Dendritic cell treated with granulocyte-macrophage colony-stimulating factor and Interleukin-4, amounts not matched to agents 40 ng/mL and 50 ng/mL, for 4 days (primary cell): ENCODE results near the gene NAV2.

Experiments used
- H3K27ac Mint-ChIP-seq: one replicate; pipeline ENCODE4 v1.8.0; 2022; ENCODE audit warnings: mild to moderate bottlenecking, mixed read lengths
- H3K27me3 Mint-ChIP-seq: one replicate; pipeline ENCODE4 v1.8.0; 2022; ENCODE audit warnings: mild to moderate bottlenecking, mixed read lengths
- H3K36me3 Mint-ChIP-seq: one replicate; pipeline ENCODE4 v1.8.0; 2022; ENCODE audit warnings: low read depth, mixed read lengths
- H3K4me1 Mint-ChIP-seq: one replicate; pipeline ENCODE4 v1.8.0; 2022; ENCODE audit warnings: low read depth, mixed read lengths
- H3K4me3 Mint-ChIP-seq: one replicate; pipeline ENCODE4 v1.8.0; 2022; ENCODE audit warnings: mild to moderate bottlenecking, moderate library complexity, mixed read lengths
- H3K9me3 Mint-ChIP-seq: one replicate; pipeline ENCODE4 v1.8.0; 2022; ENCODE audit warnings: mixed read lengths
- intact Hi-C: fragments of 100-400 bp; cut with micrococcal nuclease; formaldehyde crosslinking; loops from one replicate; pipeline ENCODE4 v1.15.0; 2022

The NAV2 gene

GRCh38 chr11:19736831-19737230 lies 24.2 kb downstream of the NAV2 start:
- Mint-ChIP-seq H3K4me1 (no peaks in the 10 kb centered on the region), H3K36me3 (no peaks in the 10 kb centered on the region), H3K4me3 (no peak overlapping the region), H3K9me3 (no peaks in the 10 kb centered on the region), H3K27me3 (peaks cover 5% of the 10 kb centered on the region), H3K27ac (no peak overlapping the region)
- intact Hi-C loops, result no loop called here

DNA sequence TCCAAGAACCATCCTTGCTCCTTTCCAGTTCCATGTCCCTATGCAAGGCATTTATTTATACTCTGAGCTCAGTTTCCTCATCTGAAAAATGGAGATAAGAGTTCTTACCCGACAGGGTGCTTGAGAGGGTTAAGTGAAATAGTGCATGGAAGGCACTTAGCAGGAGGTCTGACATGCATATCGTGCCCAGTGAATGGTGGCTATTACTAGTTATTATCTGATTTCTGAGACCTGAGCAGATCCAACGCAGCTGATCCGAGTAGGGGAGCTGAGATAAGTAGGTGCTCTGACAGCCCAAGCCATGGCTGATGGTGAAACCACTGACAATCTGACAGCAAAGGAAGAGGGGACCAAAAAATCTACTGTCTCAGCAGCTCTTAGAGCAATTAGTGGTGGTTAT lies 24.9 kb downstream of the NAV2 start:
- no peaks in the 10 kb centered on the region for H3K9me3 Mint-ChIP-seq
- no peak overlapping the region for H3K27ac Mint-ChIP-seq
- peaks cover 5% of the 10 kb centered on the region for H3K27me3 Mint-ChIP-seq
- intact Hi-C loops, result no loop called here
- H3K4me1 Mint-ChIP-seq, result no peaks in the 10 kb centered on the region
- no peak overlapping the region for H3K4me3 Mint-ChIP-seq
- no peaks in the 10 kb centered on the region for H3K36me3 Mint-ChIP-seq

GRCh38 chr11:19738124-19738523 lies 25.5 kb downstream of the NAV2 start:
- Mint-ChIP-seq H3K4me3 (no peak overlapping the region), H3K9me3 (no peaks in the 10 kb centered on the region), H3K36me3 (no peaks in the 10 kb centered on the region), H3K27me3 (peaks cover 5% of the 10 kb centered on the region), H3K27ac (no peak overlapping the region), H3K4me1 (no peaks in the 10 kb centered on the region)
- intact Hi-C loops, result no loop called here

- H3K9me3 Mint-ChIP-seq, result no peaks in the 10 kb centered on the region
- intact Hi-C loops, result loop anchor here (5.0 kb wide), 1 partner anchor 162 kb away; no protein-coding TSS in a partner anchor
- no peak overlapping the region for H3K4me3 Mint-ChIP-seq
- no peaks in the 10 kb centered on the region for H3K4me1 Mint-ChIP-seq
- no peak overlapping the region for H3K27ac Mint-ChIP-seq
- no peaks in the 10 kb centered on the region for H3K36me3 Mint-ChIP-seq
- peaks cover 5% of the 10 kb centered on the region for H3K27me3 Mint-ChIP-seq
Observed at GRCh38 chr11:19739872-19740271, 27.2 kb downstream of the NAV2 start.

DNA sequence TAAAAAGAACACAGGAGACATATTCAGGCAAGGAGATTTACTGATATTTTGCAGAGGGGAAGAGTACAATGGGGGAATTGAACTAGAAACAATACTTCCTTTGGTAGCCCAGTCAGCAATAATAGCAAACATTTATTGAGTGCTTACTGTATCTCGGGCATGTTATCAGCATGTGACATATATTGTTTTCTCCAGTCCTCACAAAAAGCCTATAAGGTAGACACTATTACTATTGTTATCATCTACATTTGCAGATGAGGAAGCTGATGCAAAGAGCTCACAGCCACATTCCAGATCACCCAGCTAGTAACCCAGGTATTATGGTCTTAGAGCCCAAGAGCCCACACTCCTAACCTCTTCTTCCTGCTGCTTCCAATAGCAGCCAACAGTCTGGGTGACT lies 27.9 kb downstream of the NAV2 start:
- intact Hi-C loops, result loop anchor here (5.0 kb wide), 1 partner anchor 162 kb away; no protein-coding TSS in a partner anchor
- no peak overlapping the region for H3K27ac Mint-ChIP-seq
- no peak overlapping the region for H3K4me3 Mint-ChIP-seq
- H3K9me3 Mint-ChIP-seq, result no peaks in the 10 kb centered on the region
- no peaks in the 10 kb centered on the region for H3K4me1 Mint-ChIP-seq
- H3K27me3 Mint-ChIP-seq, result peaks cover 5% of the 10 kb centered on the region
- no peaks in the 10 kb centered on the region for H3K36me3 Mint-ChIP-seq

GRCh38 chr11:19742588-19743292 lies 30.1 kb downstream of the NAV2 start:
- Mint-ChIP-seq H3K4me1 (no peaks in the 10 kb centered on the region), H3K4me3 (no peak overlapping the region), H3K27me3 (peaks cover 5% of the 10 kb centered on the region), H3K36me3 (no peaks in the 10 kb centered on the region), H3K27ac (no peak overlapping the region), H3K9me3 (no peaks in the 10 kb centered on the region)
- intact Hi-C loops, result loop anchor here (1.0 to 5.0 kb wide), 3 partner anchors 160 to 185 kb away; no protein-coding TSS in a partner anchor

- no peaks in the 10 kb centered on the region for H3K27me3 Mint-ChIP-seq
- H3K27ac Mint-ChIP-seq, result no peak overlapping the region
- H3K36me3 Mint-ChIP-seq, result no peaks in the 10 kb centered on the region
- H3K9me3 Mint-ChIP-seq, result no peaks in the 10 kb centered on the region
- H3K4me3 Mint-ChIP-seq, result no peak overlapping the region
- H3K4me1 Mint-ChIP-seq, result no peaks in the 10 kb centered on the region
- intact Hi-C loops, result loop anchor here (5.0 kb wide), 1 partner anchor 159 kb away; no protein-coding TSS in a partner anchor
Observed at GRCh38 chr11:19743622-19744021, 31.0 kb downstream of the NAV2 start.

DNA sequence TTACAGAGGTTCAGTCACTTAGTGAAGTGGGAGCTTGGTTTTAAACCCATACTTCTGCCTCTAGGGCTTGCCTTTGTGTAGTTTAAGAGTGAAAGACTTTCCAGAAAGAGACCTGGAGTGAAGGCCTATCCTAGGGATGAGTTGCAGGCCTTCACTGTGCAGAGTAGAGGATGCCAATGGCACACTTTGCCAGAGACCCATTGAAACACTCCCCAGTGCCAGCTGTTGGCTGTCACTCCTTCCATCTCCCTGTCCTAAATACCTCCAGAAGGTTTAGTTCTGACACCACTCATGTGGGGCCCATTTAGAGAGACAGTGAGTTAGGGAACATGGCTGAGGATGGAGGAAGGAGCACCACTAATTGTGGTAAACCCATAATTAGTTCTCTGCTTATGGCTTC lies 31.5 kb downstream of the NAV2 start:
- Mint-ChIP-seq H3K27ac (no peak overlapping the region), H3K9me3 (no peaks in the 10 kb centered on the region), H3K36me3 (no peaks in the 10 kb centered on the region), H3K4me1 (no peaks in the 10 kb centered on the region), H3K27me3 (no peaks in the 10 kb centered on the region), H3K4me3 (no peak overlapping the region)
- intact Hi-C loops, result loop anchor here (5.0 kb wide), 1 partner anchor 158 kb away; no protein-coding TSS in a partner anchor

- Mint-ChIP-seq H3K27ac (no peak overlapping the region), H3K36me3 (no peaks in the 10 kb centered on the region), H3K4me3 (no peak overlapping the region), H3K9me3 (no peaks in the 10 kb centered on the region), H3K27me3 (no peaks in the 10 kb centered on the region), H3K4me1 (no peaks in the 10 kb centered on the region)
- intact Hi-C loops, result no loop called here
Observed at GRCh38 chr11:19746086-19746485, 33.4 kb downstream of the NAV2 start.

DNA sequence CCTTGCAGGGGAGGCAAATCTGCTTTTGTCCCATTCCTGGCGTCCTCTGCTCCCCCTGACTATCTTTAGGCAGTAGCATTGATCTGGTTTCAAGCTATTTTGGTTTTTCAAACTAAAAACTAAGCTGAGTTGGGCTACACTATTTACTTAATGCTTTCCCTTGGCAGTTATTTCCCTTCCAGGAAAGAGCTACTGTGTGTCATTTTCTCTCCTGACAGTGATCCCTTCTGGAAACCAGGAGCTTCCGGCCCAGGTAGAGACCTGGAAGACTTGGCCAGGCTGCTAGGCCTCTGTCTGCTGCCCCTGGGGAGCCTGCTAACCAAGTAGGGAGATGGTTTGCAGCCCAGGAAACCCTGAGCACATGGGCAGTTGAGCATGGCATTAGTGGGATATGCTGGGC lies 35.0 kb downstream of the NAV2 start:
- intact Hi-C loops, result no loop called here
- no peaks in the 10 kb centered on the region for H3K4me1 Mint-ChIP-seq
- no peak overlapping the region for H3K27ac Mint-ChIP-seq
- no peaks in the 10 kb centered on the region for H3K27me3 Mint-ChIP-seq
- no peak overlapping the region for H3K4me3 Mint-ChIP-seq
- no peaks in the 10 kb centered on the region for H3K36me3 Mint-ChIP-seq
- no peaks in the 10 kb centered on the region for H3K9me3 Mint-ChIP-seq

- Mint-ChIP-seq H3K27me3 (peaks cover 6% of the 10 kb centered on the region), H3K9me3 (no peaks in the 10 kb centered on the region), H3K36me3 (no peaks in the 10 kb centered on the region), H3K4me3 (no peak overlapping the region), H3K4me1 (no peaks in the 10 kb centered on the region), H3K27ac (no peak overlapping the region)
- intact Hi-C loops, result no loop called here
Observed at GRCh38 chr11:19751055-19751454, 38.4 kb downstream of the NAV2 start.

DNA sequence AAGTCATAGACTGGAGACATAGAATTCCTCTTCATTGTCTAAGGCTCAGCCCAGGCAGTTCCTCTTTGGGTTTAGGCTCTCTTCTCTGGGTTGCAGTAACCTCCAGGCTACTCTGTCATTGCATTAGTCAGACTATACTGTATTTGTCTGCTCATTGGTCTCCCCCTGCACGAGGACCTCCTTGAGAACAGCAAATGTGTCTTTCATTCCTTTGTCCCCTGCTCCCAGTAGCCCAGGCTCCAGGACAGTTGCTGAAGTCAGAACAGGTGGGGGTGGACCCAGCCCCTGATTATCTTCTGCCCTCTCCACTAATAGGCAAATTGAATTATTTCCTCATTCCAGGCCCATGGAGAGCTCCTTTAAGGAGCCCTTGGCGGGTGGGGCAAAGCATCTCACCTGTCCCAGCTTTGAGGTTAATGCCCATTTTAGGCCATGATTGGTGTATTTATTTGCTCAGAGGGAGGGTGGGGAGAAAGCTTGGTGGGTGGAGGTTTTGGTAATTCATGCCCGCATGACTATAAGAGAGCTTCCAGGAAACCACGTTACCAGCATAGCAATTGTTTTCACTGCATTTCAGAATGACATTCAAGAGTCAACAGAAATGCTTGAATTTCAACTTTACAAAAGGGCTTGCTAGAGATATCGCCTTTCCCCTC lies 40.9 kb downstream of the NAV2 start:
- no peak overlapping the region for H3K27ac Mint-ChIP-seq
- no peaks in the 10 kb centered on the region for H3K9me3 Mint-ChIP-seq
- H3K27me3 Mint-ChIP-seq, result peaks cover 6% of the 10 kb centered on the region
- no peaks in the 10 kb centered on the region for H3K36me3 Mint-ChIP-seq
- no peak overlapping the region for H3K4me3 Mint-ChIP-seq
- no peaks in the 10 kb centered on the region for H3K4me1 Mint-ChIP-seq
- intact Hi-C loops, result no loop called here

DNA sequence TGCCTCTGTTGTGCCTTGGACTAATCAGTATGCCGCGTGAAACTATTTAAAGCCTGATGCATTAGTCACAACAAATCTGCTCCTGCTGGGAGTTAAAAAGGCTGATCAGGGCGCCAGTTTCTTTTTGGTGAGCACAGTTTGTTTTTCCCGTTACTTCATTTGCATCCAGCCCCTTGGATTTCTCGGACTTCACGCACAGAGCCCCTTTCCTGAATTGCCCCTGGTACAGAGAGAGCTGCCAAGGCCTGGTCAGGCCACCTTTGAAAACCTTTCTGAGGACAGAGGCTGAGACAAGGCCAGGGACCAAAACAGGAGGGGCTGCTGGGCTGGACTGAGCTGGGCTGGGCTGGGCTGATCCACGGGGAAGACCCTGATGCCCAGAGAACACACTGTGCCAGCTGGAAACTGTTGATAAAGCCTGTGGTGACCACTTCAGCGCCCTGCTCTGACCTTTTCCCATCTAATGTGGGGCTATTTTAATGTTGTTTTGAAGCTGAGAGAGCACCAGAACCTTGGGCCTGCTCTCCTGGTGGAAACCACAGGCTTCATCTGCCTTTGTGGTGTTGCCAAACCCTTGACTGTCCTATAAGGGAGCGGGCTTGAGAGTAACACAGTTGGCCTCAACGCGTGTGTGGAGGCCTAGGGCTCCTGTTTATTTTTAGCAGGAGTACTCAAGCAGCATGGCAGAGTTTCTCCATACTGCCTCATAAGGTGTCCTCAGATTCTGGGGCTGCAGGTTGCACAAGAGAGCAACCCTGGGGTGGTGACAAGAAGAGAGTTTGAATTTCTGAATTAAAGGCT lies 44.2 kb downstream of the NAV2 start:
- H3K36me3 Mint-ChIP-seq, result no peaks in the 10 kb centered on the region
- H3K27me3 Mint-ChIP-seq, result peaks cover 6% of the 10 kb centered on the region
- no peaks in the 10 kb centered on the region for H3K9me3 Mint-ChIP-seq
- no peak overlapping the region for H3K4me3 Mint-ChIP-seq
- H3K4me1 Mint-ChIP-seq, result no peaks in the 10 kb centered on the region
- H3K27ac Mint-ChIP-seq, result no peak overlapping the region
- intact Hi-C loops, result no loop called here

DNA sequence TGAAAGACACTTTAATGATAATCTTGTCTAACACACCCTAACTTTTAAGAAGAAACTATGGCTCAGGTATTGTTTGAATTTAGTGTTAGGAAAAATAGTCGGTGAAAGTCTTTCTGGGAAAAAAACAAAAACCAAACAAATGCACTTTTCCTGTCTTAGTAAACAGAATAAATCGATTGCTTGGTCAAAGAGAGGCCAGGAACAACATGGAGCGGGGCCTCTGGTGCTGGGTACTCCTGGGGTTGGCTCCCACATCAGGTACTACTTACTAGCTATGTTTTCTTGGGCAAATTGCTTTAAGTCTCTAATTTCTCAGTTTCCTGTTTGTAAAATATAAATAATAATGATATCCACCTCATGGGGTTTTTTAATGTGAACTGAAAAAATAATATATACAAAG lies 46.8 kb downstream of the NAV2 start:
- H3K27me3 Mint-ChIP-seq, result peaks cover 3% of the 10 kb centered on the region
- no peaks in the 10 kb centered on the region for H3K4me1 Mint-ChIP-seq
- H3K9me3 Mint-ChIP-seq, result no peaks in the 10 kb centered on the region
- no peak overlapping the region for H3K27ac Mint-ChIP-seq
- H3K4me3 Mint-ChIP-seq, result no peak overlapping the region
- H3K36me3 Mint-ChIP-seq, result no peaks in the 10 kb centered on the region
- intact Hi-C loops, result no loop called here
